Stomach (tissue), 9 donors: ENCODE results near the gene SYT15. TPM values are rescaled to one million over a fixed set of nuclear protein-coding genes. Genes with fewer than 3 reads are reported as not detected.
A peak's percentile ranks its signal among the peaks of the same experiment; 100 is the strongest.

ENCODE experiments used
- DNase-seq, 2 donors: peaks; one replicate each; pipeline versions ENCODE4 v3.0.0 to v3.0.0-alpha.2; 2013 to 2019
- H3K27ac ChIP-seq, 5 donors: fragments of 200-600 bp in 4 of 5; sonication (generic) in 4 of 5; one replicate each; pipeline ENCODE4 v1.5.1; 2013 to 2019; ENCODE audit warnings: mild to moderate bottlenecking in 1 of 5, moderate library complexity in 1 of 5
- H3K27me3 ChIP-seq, 3 donors: fragments of 200-600 bp; sonication (generic); one replicate each; pipeline ENCODE4 v1.5.1; 2017 to 2019; ENCODE audit warnings: mixed run types in 1 of 3
- H3K36me3 ChIP-seq, 4 donors: fragments of 200-600 bp; sonication (generic); 1 replicate in 3 of 4; 2 replicates in 1 of 4; pipeline ENCODE4 v1.5.1; 2016 to 2019
- H3K4me1 ChIP-seq, 4 donors: fragments of 200-600 bp; sonication (generic); one replicate each; pipeline ENCODE4 v1.5.1; 2016 to 2019
- H3K4me3 ChIP-seq, 4 donors: fragments of 200-600 bp; sonication (generic) in 3 of 4; one replicate each; pipeline ENCODE4 v1.5.1; 2016 to 2019; ENCODE audit warnings: mild to moderate bottlenecking in 1 of 4
- H3K9me3 ChIP-seq, 4 donors: fragments of 200-600 bp; sonication (generic); one replicate each; pipeline ENCODE4 v1.5.1; 2016 to 2019
- EP300 ChIP-seq: sonication (generic); formaldehyde crosslinking; IDR thresholded peaks from one replicate; pipeline ENCODE4 v1.6.1; 2017; ENCODE audit warnings: antibody characterized with exemption
- POLR2A ChIP-seq, 4 donors: fragments of 450-650 bp; IDR thresholded peaks; one replicate each; pipeline ENCODE4 v1.6.1; 2016; ENCODE audit warnings: antibody characterized with exemption in 4 of 4, control low read depth in 2 of 4, mild to moderate bottlenecking in 1 of 4, moderate library complexity in 1 of 4
- POLR2AphosphoS5 ChIP-seq, 3 donors: sonication (generic); formaldehyde crosslinking; IDR thresholded peaks; one replicate each; pipeline ENCODE4 v1.6.1; 2016; ENCODE audit warnings: antibody characterized with exemption in 3 of 3
- WGBS, 5 donors: extraction: QIAGEN DNeasy Blood & Tissue Kit in 3 of 5; methylation state at CpG; one replicate each; pipeline versions ENCODE4 v1.1.5 to v1.1.7; 2013 to 2018; 5-methylcytosine and 5-hydroxymethylcytosine counted together
- intact Hi-C: fragments of 100-400 bp; cut with DNase I; formaldehyde crosslinking; loops from one replicate; pipeline ENCODE4 v1.15.1; 2023; ENCODE audit warnings: low total_unique reads
- polyA plus RNA-seq, 3 donors: library from polyadenylated mRNA; stranded (reverse); fragments of 200-250 nt; gene quantifications; one replicate each; pipeline ENCODE4 v1.2.3, GENCODE V29; 2013
- total RNA-seq, 5 donors: library from RNA; depleted of rRNA; stranded (reverse); fragments of >200 nt; gene quantifications; one replicate each; pipeline versions ENCODE4 v1.1.0 to v1.2.3, GENCODE V29; 2014 to 2016
- TF ChIP-seq, protein P1 (sequence below), 7 experiments: fragments of 450-650 bp in 4 of 7; fragments of 200-600 bp in 3 of 7; sonication (generic) in 3 of 7; IDR thresholded peaks; one replicate each; pipeline ENCODE4 v1.5.1; 2016 to 2019; ENCODE audit warnings: antibody characterized with exemption in 7 of 7, control low read depth in 2 of 7, mild to moderate bottlenecking in 1 of 7
- donor health status: healthy with polysubstance abuse.
- donor health status: Bipolar disorder and iron deficiency.
- donor health status: healthy.

SYT15 gene
- total and polyA plus RNA-seq, 8 donors: 0.12 to 85.8 (median 0.93) TPM; not detected in 2

DNA sequence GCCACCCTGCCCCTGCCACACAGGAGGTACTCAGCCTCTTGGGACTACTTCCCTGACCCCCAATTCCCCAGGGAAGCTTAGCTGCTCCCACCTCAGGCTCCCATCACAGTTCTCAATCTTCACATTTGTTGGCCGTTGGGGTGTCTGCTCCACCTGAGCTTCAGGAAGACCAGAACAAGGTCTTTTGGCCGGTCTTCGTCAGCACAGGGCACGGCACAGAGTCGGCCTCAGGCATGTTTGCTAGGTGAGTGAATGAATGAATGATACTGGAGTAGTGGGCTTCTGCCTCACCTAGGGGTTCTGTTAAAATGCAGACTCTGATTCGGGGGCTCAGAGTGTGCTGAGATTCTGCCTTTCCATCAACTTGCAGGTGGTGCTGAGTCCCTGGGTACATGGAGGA is 42.8 kb upstream of the SYT15 start:
- no peaks in the 10 kb centered on the region for H3K9me3 ChIP-seq
- peak in 1 of 2 donors; percentile 25 for DNase-seq
- no peak for TF ChIP-seq POLR2AphosphoS5 (IDR thresholded peaks at IDR 0.05)
- intact Hi-C loops: no loop called here
- WGBS, 5 donors: 89 to 96% (median 91%) methylated on average over 6 of the region's 6 CpGs
- no peak overlapping the region for H3K4me3 ChIP-seq
- H3K27me3 ChIP-seq: peaks cover 0 to 24% (median 4%) of the 10 kb centered on the region in 3 donors
- H3K36me3 ChIP-seq: no peaks in the 10 kb centered on the region
- no peak overlapping the region for H3K27ac ChIP-seq
- H3K4me1 ChIP-seq: peaks cover 9 to 30% (median 25%) of the 10 kb centered on the region in 4 donors

DNA sequence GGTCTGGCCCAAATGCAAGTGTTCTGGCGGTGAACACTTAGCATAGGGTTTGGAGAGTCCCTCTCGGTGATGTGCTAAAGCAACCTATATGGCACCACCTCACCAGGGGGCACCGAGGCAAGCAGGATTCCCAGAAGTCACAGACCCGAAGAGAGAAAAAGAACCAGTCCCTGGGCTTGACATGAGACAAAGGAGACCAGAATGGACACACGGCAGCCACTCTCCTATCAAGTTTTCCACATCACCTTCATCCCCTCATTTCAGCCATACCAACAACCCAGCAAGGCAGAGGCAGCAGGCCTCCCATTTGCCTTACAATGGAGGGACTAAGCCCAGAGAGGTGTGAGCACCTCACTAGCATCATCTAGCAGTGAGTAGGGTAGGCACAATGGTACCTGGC is 42.1 kb upstream of the SYT15 start:
- no peak overlapping the region for H3K4me3 ChIP-seq
- 90 to 93% (median 91%) methylated on average over 5 of the region's 5 CpGs for WGBS, 5 donors
- TF ChIP-seq POLR2A (IDR thresholded peaks at IDR 0.05) (no peak), POLR2AphosphoS5 (IDR thresholded peaks at IDR 0.05) (no peak), EP300 (no peak)
- TF ChIP-seq, protein P1, sequence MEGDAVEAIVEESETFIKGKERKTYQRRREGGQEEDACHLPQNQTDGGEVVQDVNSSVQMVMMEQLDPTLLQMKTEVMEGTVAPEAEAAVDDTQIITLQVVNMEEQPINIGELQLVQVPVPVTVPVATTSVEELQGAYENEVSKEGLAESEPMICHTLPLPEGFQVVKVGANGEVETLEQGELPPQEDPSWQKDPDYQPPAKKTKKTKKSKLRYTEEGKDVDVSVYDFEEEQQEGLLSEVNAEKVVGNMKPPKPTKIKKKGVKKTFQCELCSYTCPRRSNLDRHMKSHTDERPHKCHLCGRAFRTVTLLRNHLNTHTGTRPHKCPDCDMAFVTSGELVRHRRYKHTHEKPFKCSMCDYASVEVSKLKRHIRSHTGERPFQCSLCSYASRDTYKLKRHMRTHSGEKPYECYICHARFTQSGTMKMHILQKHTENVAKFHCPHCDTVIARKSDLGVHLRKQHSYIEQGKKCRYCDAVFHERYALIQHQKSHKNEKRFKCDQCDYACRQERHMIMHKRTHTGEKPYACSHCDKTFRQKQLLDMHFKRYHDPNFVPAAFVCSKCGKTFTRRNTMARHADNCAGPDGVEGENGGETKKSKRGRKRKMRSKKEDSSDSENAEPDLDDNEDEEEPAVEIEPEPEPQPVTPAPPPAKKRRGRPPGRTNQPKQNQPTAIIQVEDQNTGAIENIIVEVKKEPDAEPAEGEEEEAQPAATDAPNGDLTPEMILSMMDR (IDR thresholded peaks at IDR 0.05): no peak
- DNase-seq: peak in 1 of 2 donors; percentile 24
- no peaks in the 10 kb centered on the region for H3K9me3 ChIP-seq
- peaks cover 15 to 36% (median 31%) of the 10 kb centered on the region in 4 donors for H3K4me1 ChIP-seq
- H3K27ac ChIP-seq: no peak overlapping the region
- H3K27me3 ChIP-seq: peaks cover 0 to 30% (median 9%) of the 10 kb centered on the region in 3 donors
- intact Hi-C loops: no loop called here
- H3K36me3 ChIP-seq: no peaks in the 10 kb centered on the region

DNA sequence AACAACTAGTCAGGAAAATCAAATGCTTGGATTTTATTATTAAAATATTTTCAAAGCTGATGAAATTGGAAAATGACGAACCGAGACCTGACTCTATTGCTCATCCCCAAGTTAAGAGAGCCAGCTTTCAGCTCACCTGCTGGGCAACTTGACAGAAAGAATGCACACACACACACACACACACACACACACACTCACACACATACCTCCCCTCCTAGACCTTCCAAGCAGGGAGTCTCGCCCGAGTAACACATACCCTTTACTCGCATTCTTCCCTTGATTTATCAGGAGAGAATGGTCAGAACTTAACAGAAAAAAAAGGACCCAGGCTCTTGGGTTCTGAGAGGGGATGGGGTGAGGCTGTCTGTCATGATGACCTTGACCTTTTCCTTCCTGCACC is 41.6 kb upstream of the SYT15 start:
- peak in 1 of 2 donors; percentile 20 for DNase-seq
- no peaks in the 10 kb centered on the region for H3K9me3 ChIP-seq

DNA sequence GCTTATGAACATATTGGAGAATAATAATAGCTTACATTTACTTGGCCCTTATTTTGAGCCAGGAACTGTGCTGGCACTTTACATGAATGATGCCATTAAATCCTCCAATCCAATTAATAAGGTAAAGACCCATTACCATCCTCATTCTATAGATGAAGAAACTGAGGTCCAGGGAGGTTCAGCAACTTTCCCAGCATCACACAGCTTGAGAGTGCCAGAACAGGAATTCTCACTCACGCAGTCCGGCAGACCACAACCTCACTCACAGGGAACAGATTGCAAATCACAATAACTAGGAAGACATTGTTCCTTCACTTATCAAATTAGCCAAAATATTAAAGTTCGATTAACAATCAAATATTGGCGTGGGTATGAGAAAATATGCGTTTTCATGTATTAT is 40.8 kb upstream of the SYT15 start:
- H3K27ac ChIP-seq: no peak overlapping the region
- 87 to 89% (median 87%) methylated on average over 5 of the region's 5 CpGs for WGBS, 5 donors
- TF ChIP-seq, protein P1 (IDR thresholded peaks at IDR 0.05): peak in 1 of 7 experiments; percentile 3
- TF ChIP-seq EP300: no peak

More for the DNA sequence above, 41.6 kb upstream of the SYT15 start:
- Histone ChIP-seq H3K4me3 (no peak overlapping the region), H3K27me3 (peaks cover 0 to 34% (median 12%) of the 10 kb centered on the region in 3 donors), H3K27ac (no peak overlapping the region), H3K36me3 (no peaks in the 10 kb centered on the region), H3K4me1 (peaks cover 15 to 40% (median 31%) of the 10 kb centered on the region in 4 donors)
- WGBS, 5 donors: 76 to 88% (median 81%) methylated on average over 5 of the region's 5 CpGs
- intact Hi-C loops: no loop called here
- TF ChIP-seq EP300: no peak
- TF ChIP-seq POLR2A (IDR thresholded peaks at IDR 0.05): no peak
- TF ChIP-seq POLR2AphosphoS5 (IDR thresholded peaks at IDR 0.05): no peak
- TF ChIP-seq, protein P1 (IDR thresholded peaks at IDR 0.05): no peak

DNA sequence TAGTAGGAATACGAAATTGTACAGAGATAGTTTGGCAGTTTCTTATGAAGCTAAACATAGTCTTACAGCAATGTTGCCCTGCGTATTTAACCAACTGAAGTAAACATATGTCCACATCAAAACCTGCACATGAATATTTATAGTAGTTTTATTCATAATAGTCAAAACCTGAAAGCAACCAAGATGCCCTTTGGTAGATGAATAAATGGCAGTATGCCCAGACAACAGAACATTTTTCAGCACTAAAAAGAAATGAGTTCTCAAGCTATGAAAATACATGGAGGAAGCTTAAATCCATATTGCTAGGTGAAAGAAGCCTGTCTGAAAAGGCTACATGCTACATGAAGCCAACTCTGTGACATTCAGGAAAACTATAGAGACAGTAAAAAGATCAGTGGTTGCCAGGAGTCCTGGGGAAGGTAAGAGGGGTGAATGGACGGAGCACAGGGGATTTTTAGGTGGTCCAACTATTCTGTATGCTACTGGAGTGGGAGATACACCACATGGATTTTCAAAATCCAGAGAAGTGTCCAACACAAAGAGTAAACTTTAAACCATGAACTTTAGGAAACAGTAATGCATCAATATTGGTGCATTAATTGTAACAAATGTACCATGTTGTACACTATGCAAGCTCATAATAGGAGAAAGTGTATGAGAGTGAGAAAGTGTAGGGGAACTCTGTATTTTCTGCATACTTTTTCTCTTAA is 40.1 kb upstream of the SYT15 start:
- 63 to 72% (median 68%) methylated on average over 3 of the region's 3 CpGs for WGBS, 5 donors
- intact Hi-C loops: no loop called here
- no peaks in the 10 kb centered on the region for H3K9me3 ChIP-seq
- H3K27ac ChIP-seq: peak overlapping the region in 1 of 5 donors; percentile 88
- TF ChIP-seq EP300: no peak
- TF ChIP-seq, protein P1 (IDR thresholded peaks at IDR 0.05): no peak
- TF ChIP-seq POLR2AphosphoS5 (IDR thresholded peaks at IDR 0.05): no peak
- no peak for TF ChIP-seq POLR2A (IDR thresholded peaks at IDR 0.05)
- H3K4me1 ChIP-seq: peaks cover 15 to 40% (median 31%) of the 10 kb centered on the region in 4 donors
- H3K27me3 ChIP-seq: peaks cover 0 to 34% (median 12%) of the 10 kb centered on the region in 3 donors
- no peak for DNase-seq
- no peak overlapping the region for H3K4me3 ChIP-seq
- H3K36me3 ChIP-seq: no peaks in the 10 kb centered on the region

More for the DNA sequence above, 40.8 kb upstream of the SYT15 start:
- Histone ChIP-seq H3K27me3 (peaks cover 0 to 34% (median 12%) of the 10 kb centered on the region in 3 donors), H3K4me1 (peaks cover 15 to 40% (median 31%) of the 10 kb centered on the region in 4 donors), H3K9me3 (no peaks in the 10 kb centered on the region), H3K4me3 (no peak overlapping the region), H3K36me3 (no peaks in the 10 kb centered on the region)
- DNase-seq: no peak
- intact Hi-C loops: no loop called here
